HCT116 (cell line): Measurements from ENCODE around the gene C19orf44. TPM values are rescaled to one million over a fixed set of nuclear protein-coding genes. Genes with fewer than 3 reads are reported as not detected.

Source experiments
- ATAC-seq: fragments of 200-7000 bp; cut with Tn5 transposase; 2 replicates; pipeline ENCODE4 v1.9.1; 2020; ENCODE audit warnings: mild to moderate bottlenecking, moderate library complexity
- BruUV-seq: library from RNA; stranded (reverse); fragments of 400-500 nt; replicated peaks from 2 replicates; lab custom pipeline; 2021; lab: Mats Ljungman, UMichigan
- CTCF ChIA-PET: fragments of 300-600 bp; sonication (Branson Sonifier 250); formaldehyde crosslinking; loops from one replicate; lab custom pipeline; 2021; ENCODE audit warnings: antibody characterized with exemption; lab: Charles Lee
- POLR2A ChIA-PET: fragments of 300-600, 350-600 bp; sonication (Branson Sonifier 250); formaldehyde crosslinking; loops from one replicate; lab custom pipeline; 2021; ENCODE audit warnings: antibody characterized with exemption; lab: Charles Lee
- RAD21 ChIA-PET, 2 experiments: fragments of 300-600 bp; sonication (Branson Sonifier 250); formaldehyde crosslinking; loops; one replicate each; lab custom pipeline; 2023; ENCODE audit warnings: low total read pairs in 2 of 2; ENCODE audit not compliant: uncharacterized antibody in 2 of 2, unreplicated experiment in 2 of 2, low non-redundant PET in 1 of 2; lab: Charles Lee
- DNase-seq: peaks from one replicate; pipeline ENCODE4 v3.0.0-alpha.2; 2010; ENCODE audit warnings: low read depth, low spot score
- H2AFZ ChIP-seq: fragments of 200-600 bp; shearing (Covaris generic), sonication (generic); 2 replicates; pipeline ENCODE4 v1.6.1; 2017; ENCODE audit warnings: low read depth, mixed run types, mixed read lengths, antibody characterized with exemption, low read length; ENCODE audit not compliant: poor library complexity, severe bottlenecking
- H3K27ac ChIP-seq: 2 replicates; pipeline ENCODE4 v1.5.1; 2012; ENCODE audit warnings: low read depth, low read length
- H3K27me3 ChIP-seq: fragments of 200-600 bp; sonication (generic); 2 replicates; pipeline ENCODE4 v1.6.1; 2016; ENCODE audit warnings: mixed run types, low read length, mixed read lengths; ENCODE audit not compliant: insufficient read depth
- H3K36me3 ChIP-seq, 2 experiments: fragments of 200-500 bp in 1 of 2; fragments of 200-600 bp in 1 of 2; sonication (Bioruptor generic) in 1 of 2; sonication (generic) in 1 of 2; 2 replicates each; pipeline versions ENCODE4 v1.5.1 to v1.6.1; 2014 to 2016; ENCODE audit warnings: low read length in 2 of 2, inconsistent platforms in 1 of 2, mixed read lengths in 1 of 2, mixed run types in 1 of 2; ENCODE audit not compliant: insufficient read depth in 2 of 2, control insufficient read depth in 1 of 2
- H3K4me1 ChIP-seq, 2 experiments: fragments of 200-600 bp in 1 of 2; sonication (generic) in 1 of 2; 2 replicates each; pipeline versions ENCODE4 v1.5.1 to v1.6.1; 2012 to 2017; ENCODE audit warnings: low read length in 2 of 2, inconsistent platforms in 1 of 2, mild to moderate bottlenecking in 1 of 2, mixed read lengths in 1 of 2, mixed run types in 1 of 2, moderate library complexity in 1 of 2; ENCODE audit not compliant: insufficient read depth in 2 of 2, control insufficient read depth in 1 of 2
- H3K4me2 ChIP-seq: fragments of 200-600 bp; sonication (generic); 2 replicates; pipeline ENCODE4 v1.6.1; 2017; ENCODE audit warnings: mixed run types, low read length, mixed read lengths
- H3K4me3 ChIP-seq, 2 experiments: fragments of 200-600 bp in 1 of 2; sonication (generic) in 1 of 2; replicated peaks in 1 of 2; 2 replicates each; pipeline ENCODE4 v1.5.1; 2011 to 2016; ENCODE audit warnings: low read length in 2 of 2, control low read depth in 1 of 2, low read depth in 1 of 2, mild to moderate bottlenecking in 1 of 2, mixed read lengths in 1 of 2, mixed run types in 1 of 2
- H3K79me2 ChIP-seq: fragments of 200-600 bp; sonication (generic); 2 replicates; pipeline ENCODE4 v1.6.1; 2017; ENCODE audit warnings: mild to moderate bottlenecking, mixed run types, low read length, moderate library complexity, mixed read lengths; ENCODE audit not compliant: insufficient read depth
- H3K9ac ChIP-seq: fragments of 200-600 bp; sonication (generic); 2 replicates; pipeline ENCODE4 v1.6.1; 2016; ENCODE audit warnings: low read length, mixed read lengths
- H3K9me2 ChIP-seq: fragments of 200-600 bp; sonication (generic), shearing (Covaris generic); 2 replicates; pipeline ENCODE4 v1.6.1; 2017; ENCODE audit warnings: mixed run types, mild to moderate bottlenecking, moderate library complexity; ENCODE audit not compliant: insufficient read depth
- H3K9me3 ChIP-seq, 2 experiments: fragments of 200-500 bp in 1 of 2; fragments of 200-600 bp in 1 of 2; sonication (Bioruptor generic) in 1 of 2; sonication (generic) in 1 of 2; 2 replicates each; pipeline ENCODE4 v1.6.1; 2014 to 2017; ENCODE audit warnings: low read length in 2 of 2, mixed read lengths in 2 of 2, inconsistent platforms in 1 of 2, low read depth in 1 of 2, mild to moderate bottlenecking in 1 of 2, mixed run types in 1 of 2, moderate library complexity in 1 of 2; ENCODE audit not compliant: control insufficient read depth in 1 of 2, insufficient read depth in 1 of 2
- H4K20me1 ChIP-seq: fragments of 200-600 bp; sonication (generic), shearing (Covaris generic); 2 replicates; pipeline ENCODE4 v1.6.1; 2017; ENCODE audit warnings: mixed run types, mild to moderate bottlenecking, moderate library complexity; ENCODE audit not compliant: insufficient read depth
- CBX3 ChIP-seq: IDR thresholded peaks from 2 replicates; pipeline ENCODE4 v1.6.1; 2012; ENCODE audit warnings: low read depth
- EGR1 ChIP-seq: IDR thresholded peaks from 2 replicates; pipeline ENCODE4 v1.6.1; 2012; ENCODE audit warnings: low read depth
- ELF1 ChIP-seq: IDR thresholded peaks from 2 replicates; pipeline ENCODE4 v1.6.1; 2012; ENCODE audit warnings: low read depth, borderline replicate concordance
- EZH2 ChIP-seq: fragments of 200-600 bp; sonication (generic); IDR thresholded peaks from 2 replicates; pipeline ENCODE4 v1.6.1; 2017; ENCODE audit warnings: antibody characterized with exemption, mixed run types
- EZH2phosphoT487 ChIP-seq: fragments of 200-600 bp; IDR thresholded peaks from 2 replicates; pipeline ENCODE4 v1.6.1; 2018; ENCODE audit warnings: antibody characterized with exemption, borderline replicate concordance
- JUND ChIP-seq: IDR thresholded peaks from 2 replicates; pipeline ENCODE4 v1.6.1; 2012
- POLR2AphosphoS5 ChIP-seq: IDR thresholded peaks from 2 replicates; pipeline ENCODE4 v1.6.1; 2011; ENCODE audit warnings: mild to moderate bottlenecking, low read depth, low read length, moderate library complexity
- SIN3A ChIP-seq: IDR thresholded peaks from 2 replicates; pipeline ENCODE4 v1.6.1; 2012; ENCODE audit warnings: low read depth
- SRF ChIP-seq: IDR thresholded peaks from 2 replicates; pipeline ENCODE4 v1.6.1; 2012; ENCODE audit warnings: low read depth
- TCF7L2 ChIP-seq: IDR thresholded peaks from 2 replicates; pipeline ENCODE4 v1.7.0; 2011; ENCODE audit warnings: borderline replicate concordance, inconsistent platforms; ENCODE audit not compliant: insufficient read depth, insufficient read length; ENCODE audit errors: extremely low read depth
- YY1 ChIP-seq: IDR thresholded peaks from 2 replicates; pipeline ENCODE4 v1.6.1; 2011; ENCODE audit warnings: low read length, low read depth, moderate library complexity, mild to moderate bottlenecking; ENCODE audit not compliant: insufficient replicate concordance; ENCODE audit errors: extremely low read depth
- intact Hi-C: fragments of 100-400 bp; cut with micrococcal nuclease; formaldehyde crosslinking; loops from 2 replicates; pipeline ENCODE4 v1.10.0; 2022
- total RNA-seq: library from RNA; stranded (reverse); gene quantifications from one replicate; pipeline ENCODE4 v1.2.1, GENCODE V29; 2021; ENCODE audit not compliant: unreplicated experiment
- TF ChIP-seq, protein P1 (sequence below), 3 experiments: fragments of 200-600 bp in 1 of 3; sonication (generic) in 1 of 3; IDR thresholded peaks in 2 of 3; conservative IDR thresholded peaks in 1 of 3; 2 replicates each; pipeline ENCODE4 v1.5.1; 2012 to 2017; ENCODE audit warnings: low read depth in 2 of 3, low read length in 2 of 3, antibody characterized with exemption in 1 of 3, borderline replicate concordance in 1 of 3, control low read depth in 1 of 3, mild to moderate bottlenecking in 1 of 3, mixed read lengths in 1 of 3, mixed run types in 1 of 3, moderate library complexity in 1 of 3; ENCODE audit not compliant: insufficient read depth in 1 of 3
- TF ChIP-seq, protein P2 (sequence below): IDR thresholded peaks from 2 replicates; pipeline ENCODE4 v1.6.1; 2011; ENCODE audit warnings: mild to moderate bottlenecking, low read length, moderate library complexity; ENCODE audit not compliant: insufficient replicate concordance; ENCODE audit errors: extremely low read depth
- TF ChIP-seq, protein P3 (sequence below): IDR thresholded peaks from 2 replicates; pipeline ENCODE4 v1.6.1; 2012; ENCODE audit warnings: low read depth

The C19orf44 gene
- total RNA-seq, 1 experiment from 2014 or later, result 6.8 TPM

DNA sequence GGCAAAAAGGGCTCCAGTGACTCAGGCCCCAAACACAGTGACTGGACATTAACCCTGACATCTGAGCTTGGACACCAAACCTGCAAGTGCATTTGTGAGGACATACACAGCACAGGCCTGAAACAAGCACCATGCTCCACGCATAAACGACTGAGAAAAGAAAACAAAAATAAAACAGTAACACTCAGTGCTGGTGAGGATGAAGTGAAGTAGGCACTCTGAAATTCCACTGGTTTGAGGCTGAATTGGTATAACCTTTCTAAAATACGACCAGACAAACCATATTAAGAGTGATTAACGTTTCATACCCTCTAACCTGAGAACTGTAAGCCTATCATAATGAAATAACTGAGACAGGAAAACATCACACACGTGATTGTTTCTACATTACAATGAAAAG is 70.5 kb downstream of the C19orf44 start:
- Histone ChIP-seq H3K4me1 (peaks cover 8 to 30% of the 10 kb centered on the region in 2 experiments), H3K9me2 (no peaks in the 10 kb centered on the region), H3K9ac (no peak overlapping the region), H4K20me1 (no peaks in the 10 kb centered on the region), H3K36me3 (peaks cover 20 to 45% of the 10 kb centered on the region in 2 experiments), H3K4me3 (no peak overlapping the region), H3K4me2 (no peak overlapping the region), H3K27ac (no peak overlapping the region), H3K27me3 (no peaks in the 10 kb centered on the region), H2AFZ (no peak overlapping the region), H3K79me2 (peaks cover 46% of the 10 kb centered on the region), H3K9me3 (no peaks in the 10 kb centered on the region)
- no peak for ATAC-seq
- ChIA-PET RAD21 (no interaction called here), POLR2A (no interaction called here), CTCF (no interaction called here)
- no TSS peak for BruUV-seq
- no peak for DNase-seq
- intact Hi-C loops, result no loop called here
- TF ChIP-seq EZH2phosphoT487 (no peak), SIN3A (no peak), JUND (no peak), EGR1 (no peak), TCF7L2 (no peak), SRF (no peak), ELF1 (no peak), CBX3 (no peak), POLR2AphosphoS5 (no peak), YY1 (no peak), EZH2 (no peak)
- TF ChIP-seq, protein P1, sequence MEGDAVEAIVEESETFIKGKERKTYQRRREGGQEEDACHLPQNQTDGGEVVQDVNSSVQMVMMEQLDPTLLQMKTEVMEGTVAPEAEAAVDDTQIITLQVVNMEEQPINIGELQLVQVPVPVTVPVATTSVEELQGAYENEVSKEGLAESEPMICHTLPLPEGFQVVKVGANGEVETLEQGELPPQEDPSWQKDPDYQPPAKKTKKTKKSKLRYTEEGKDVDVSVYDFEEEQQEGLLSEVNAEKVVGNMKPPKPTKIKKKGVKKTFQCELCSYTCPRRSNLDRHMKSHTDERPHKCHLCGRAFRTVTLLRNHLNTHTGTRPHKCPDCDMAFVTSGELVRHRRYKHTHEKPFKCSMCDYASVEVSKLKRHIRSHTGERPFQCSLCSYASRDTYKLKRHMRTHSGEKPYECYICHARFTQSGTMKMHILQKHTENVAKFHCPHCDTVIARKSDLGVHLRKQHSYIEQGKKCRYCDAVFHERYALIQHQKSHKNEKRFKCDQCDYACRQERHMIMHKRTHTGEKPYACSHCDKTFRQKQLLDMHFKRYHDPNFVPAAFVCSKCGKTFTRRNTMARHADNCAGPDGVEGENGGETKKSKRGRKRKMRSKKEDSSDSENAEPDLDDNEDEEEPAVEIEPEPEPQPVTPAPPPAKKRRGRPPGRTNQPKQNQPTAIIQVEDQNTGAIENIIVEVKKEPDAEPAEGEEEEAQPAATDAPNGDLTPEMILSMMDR (IDR thresholded peaks at IDR 0.05 in 2 of 3, conservative IDR thresholded peaks at IDR 0.05 in 1 of 3; ENCODE audit: borderline replicate concordance in 1 of 3, insufficient read depth in 1 of 3, low read depth in 2 of 3, low read length in 2 of 3), result no peak
- TF ChIP-seq, protein P2, sequence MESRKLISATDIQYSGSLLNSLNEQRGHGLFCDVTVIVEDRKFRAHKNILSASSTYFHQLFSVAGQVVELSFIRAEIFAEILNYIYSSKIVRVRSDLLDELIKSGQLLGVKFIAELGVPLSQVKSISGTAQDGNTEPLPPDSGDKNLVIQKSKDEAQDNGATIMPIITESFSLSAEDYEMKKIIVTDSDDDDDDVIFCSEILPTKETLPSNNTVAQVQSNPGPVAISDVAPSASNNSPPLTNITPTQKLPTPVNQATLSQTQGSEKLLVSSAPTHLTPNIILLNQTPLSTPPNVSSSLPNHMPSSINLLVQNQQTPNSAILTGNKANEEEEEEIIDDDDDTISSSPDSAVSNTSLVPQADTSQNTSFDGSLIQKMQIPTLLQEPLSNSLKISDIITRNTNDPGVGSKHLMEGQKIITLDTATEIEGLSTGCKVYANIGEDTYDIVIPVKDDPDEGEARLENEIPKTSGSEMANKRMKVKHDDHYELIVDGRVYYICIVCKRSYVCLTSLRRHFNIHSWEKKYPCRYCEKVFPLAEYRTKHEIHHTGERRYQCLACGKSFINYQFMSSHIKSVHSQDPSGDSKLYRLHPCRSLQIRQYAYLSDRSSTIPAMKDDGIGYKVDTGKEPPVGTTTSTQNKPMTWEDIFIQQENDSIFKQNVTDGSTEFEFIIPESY, result no peak
- TF ChIP-seq, protein P3, sequence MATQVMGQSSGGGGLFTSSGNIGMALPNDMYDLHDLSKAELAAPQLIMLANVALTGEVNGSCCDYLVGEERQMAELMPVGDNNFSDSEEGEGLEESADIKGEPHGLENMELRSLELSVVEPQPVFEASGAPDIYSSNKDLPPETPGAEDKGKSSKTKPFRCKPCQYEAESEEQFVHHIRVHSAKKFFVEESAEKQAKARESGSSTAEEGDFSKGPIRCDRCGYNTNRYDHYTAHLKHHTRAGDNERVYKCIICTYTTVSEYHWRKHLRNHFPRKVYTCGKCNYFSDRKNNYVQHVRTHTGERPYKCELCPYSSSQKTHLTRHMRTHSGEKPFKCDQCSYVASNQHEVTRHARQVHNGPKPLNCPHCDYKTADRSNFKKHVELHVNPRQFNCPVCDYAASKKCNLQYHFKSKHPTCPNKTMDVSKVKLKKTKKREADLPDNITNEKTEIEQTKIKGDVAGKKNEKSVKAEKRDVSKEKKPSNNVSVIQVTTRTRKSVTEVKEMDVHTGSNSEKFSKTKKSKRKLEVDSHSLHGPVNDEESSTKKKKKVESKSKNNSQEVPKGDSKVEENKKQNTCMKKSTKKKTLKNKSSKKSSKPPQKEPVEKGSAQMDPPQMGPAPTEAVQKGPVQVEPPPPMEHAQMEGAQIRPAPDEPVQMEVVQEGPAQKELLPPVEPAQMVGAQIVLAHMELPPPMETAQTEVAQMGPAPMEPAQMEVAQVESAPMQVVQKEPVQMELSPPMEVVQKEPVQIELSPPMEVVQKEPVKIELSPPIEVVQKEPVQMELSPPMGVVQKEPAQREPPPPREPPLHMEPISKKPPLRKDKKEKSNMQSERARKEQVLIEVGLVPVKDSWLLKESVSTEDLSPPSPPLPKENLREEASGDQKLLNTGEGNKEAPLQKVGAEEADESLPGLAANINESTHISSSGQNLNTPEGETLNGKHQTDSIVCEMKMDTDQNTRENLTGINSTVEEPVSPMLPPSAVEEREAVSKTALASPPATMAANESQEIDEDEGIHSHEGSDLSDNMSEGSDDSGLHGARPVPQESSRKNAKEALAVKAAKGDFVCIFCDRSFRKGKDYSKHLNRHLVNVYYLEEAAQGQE, result no peak
